Hematopoietic multipotent progenitor cell treated with erythropoietin and hydrocortisone succinate and interleukin-3 and kit ligand, for 8 days (in vitro differentiated cells): ENCODE data around the gene SLC35A4.
A peak's percentile ranks its signal among the peaks of the same experiment; 100 is the strongest.

Experiments
- DNase-seq: peaks from one replicate; pipeline ENCODE4 v3.0.0-alpha.2; 2015

Gene SLC35A4

GRCh38 chr5:140564196-140565023 is at the start of gene SLC35A4, which contains the start of gene APBB3:
TSS of gene SLC35A4 (plus strand) at chr5:140564828. CDS start at chr5:140567170, 2,342 bp downstream.
TSS of gene APBB3 (minus strand) at chr5:140564598. CDS start at chr5:140564245, 353 bp downstream.
- peak; percentile 99 for DNase-seq

- DNase-seq = no peak
Observed at GRCh38 chr5:140524003-140524402, 40.6 kb upstream of the SLC35A4 start.

GRCh38 chr5:140540227-140540626 is 24.4 kb upstream of the SLC35A4 start:
- no peak for DNase-seq

- no peak for DNase-seq
Observed at GRCh38 chr5:140542972-140543371, 21.7 kb upstream of the SLC35A4 start.

GRCh38 chr5:140544986-140545385 is 19.6 kb upstream of the SLC35A4 start:
- DNase-seq = no peak

GRCh38 chr5:140545606-140546005 is 19.0 kb upstream of the SLC35A4 start:
- DNase-seq = no peak

- no peak for DNase-seq
Observed at GRCh38 chr5:140546851-140547507, 17.6 kb upstream of the SLC35A4 start.

GRCh38 chr5:140547508-140548299 is 16.9 kb upstream of the SLC35A4 start, which contains the start of gene EIF4EBP3:
TSS of gene EIF4EBP3 (plus strand) at chr5:140547662. CDS start at chr5:140547738, 76 bp downstream.
- peak; percentile 92 for DNase-seq

GRCh38 chr5:140548300-140548688 is 16.3 kb upstream of the SLC35A4 start:
- DNase-seq = no peak

- DNase-seq = no peak
Observed at GRCh38 chr5:140548791-140549190, 15.8 kb upstream of the SLC35A4 start.

GRCh38 chr5:140549237-140550144 is 15.1 kb upstream of the SLC35A4 start:
- peak; percentile 79 for DNase-seq

- DNase-seq = no peak
Observed at GRCh38 chr5:140550147-140551079, 14.2 kb upstream of the SLC35A4 start.

GRCh38 chr5:140551872-140552271 is 12.8 kb upstream of the SLC35A4 start:
- DNase-seq = no peak

- no peak for DNase-seq
Observed at GRCh38 chr5:140553657-140554056, 11.0 kb upstream of the SLC35A4 start.

GRCh38 chr5:140554454-140554853 is 10.2 kb upstream of the SLC35A4 start:
- DNase-seq = peak; percentile 62

GRCh38 chr5:140555747-140556312 is 8.8 kb upstream of the SLC35A4 start:
- peak; percentile 41 for DNase-seq

- DNase-seq = peak; percentile 22
Observed at GRCh38 chr5:140556438-140556837, 8.2 kb upstream of the SLC35A4 start.

GRCh38 chr5:140557136-140557805 is 7.4 kb upstream of the SLC35A4 start, which contains the start of gene SRA1:
TSS of gene SRA1 (minus strand) at chr5:140557473. CDS start at chr5:140557452, 21 bp downstream.
- DNase-seq = peak; percentile 90

GRCh38 chr5:140557965-140558364 is 6.7 kb upstream of the SLC35A4 start:
- no peak for DNase-seq

GRCh38 chr5:140558542-140558941 is 6.1 kb upstream of the SLC35A4 start:
- no peak for DNase-seq
